HG03432 (cell line): Measurements from ENCODE around the gene PEAR1.

ENCODE experiments used
- ATAC-seq: cut with Tn5 transposase; IDR thresholded peaks from one replicate; pipeline ENCODE4 v1.9.1; 2021; ENCODE audit warnings: mild to moderate bottlenecking, moderate library complexity; ENCODE audit not compliant: unreplicated experiment

Gene PEAR1

DNA sequence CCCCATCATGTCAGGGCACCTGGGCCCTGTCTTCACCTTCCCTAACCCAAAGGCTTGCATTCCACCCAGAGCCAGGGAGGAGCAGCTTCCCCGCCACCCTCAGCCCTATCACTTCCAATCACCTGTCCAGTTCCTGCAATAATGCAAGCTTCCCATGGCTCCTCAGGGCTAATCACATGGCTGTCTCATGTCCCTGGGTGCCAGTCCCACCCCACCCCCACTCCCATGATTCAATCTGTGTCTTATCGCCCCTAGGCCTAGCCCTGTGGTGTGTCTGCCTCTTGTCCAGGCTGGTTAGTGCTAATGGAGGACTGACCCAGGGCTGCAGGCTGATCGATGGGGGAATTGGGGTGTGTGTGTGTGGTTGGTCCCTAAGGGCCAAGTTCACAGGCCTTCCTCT lies 11.0 kb upstream of the PEAR1 start:
- no peak for ATAC-seq

DNA sequence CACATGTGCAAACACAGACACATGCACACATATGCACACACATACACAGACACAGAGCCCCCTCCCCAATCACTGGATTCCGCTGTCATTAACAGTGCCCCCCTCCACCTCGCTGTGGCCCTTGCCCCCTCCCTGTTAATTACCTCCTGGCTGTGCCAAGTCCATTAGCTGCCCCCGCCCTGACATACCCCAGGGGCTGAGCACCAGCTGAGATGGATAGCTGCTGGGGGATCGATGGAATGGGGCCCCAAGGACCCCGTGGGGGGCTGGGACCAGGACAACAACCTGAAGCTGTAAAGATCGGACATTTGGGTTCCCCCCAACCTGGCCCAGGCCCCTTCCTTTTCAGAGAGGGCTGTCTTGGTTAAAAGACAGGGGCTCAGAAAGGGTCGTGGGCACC lies 9.6 kb upstream of the PEAR1 start:
- ATAC-seq, result no peak

GRCh38 chr1:156884560-156885184 lies 8.8 kb upstream of the PEAR1 start:
- no peak for ATAC-seq

GRCh38 chr1:156885314-156885713 lies 8.2 kb upstream of the PEAR1 start:
- ATAC-seq, result no peak

DNA sequence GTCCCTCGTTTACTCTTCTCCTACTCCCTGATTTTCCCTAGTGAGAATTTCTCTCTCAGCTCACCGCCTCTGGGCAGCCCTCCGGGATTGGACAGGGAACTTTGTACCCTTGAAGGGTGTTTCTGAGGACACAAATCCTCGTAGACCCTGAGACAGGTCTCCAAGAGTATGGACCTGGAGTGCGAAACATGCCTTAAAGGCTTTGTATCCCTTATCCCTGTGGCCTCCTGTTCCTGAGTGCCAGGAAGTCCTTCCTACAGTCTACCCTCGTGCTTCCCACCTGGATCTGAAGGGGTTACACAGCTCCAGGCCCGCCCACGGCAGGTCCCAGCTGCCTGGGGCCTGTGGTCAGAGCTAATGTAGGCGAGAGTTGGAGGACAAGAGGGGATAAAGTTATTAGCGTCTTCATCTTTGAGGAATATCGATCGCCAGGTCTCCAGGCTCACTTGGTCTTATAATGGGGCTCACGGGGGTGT lies 7.6 kb upstream of the PEAR1 start:
- no peak for ATAC-seq

GRCh38 chr1:156886583-156887281 lies 6.8 kb upstream of the PEAR1 start:
- ATAC-seq, result no peak

- no peak for ATAC-seq
Measured at GRCh38 chr1:156887317-156887716, 6.2 kb upstream of the PEAR1 start.

GRCh38 chr1:156887734-156888133 lies 5.8 kb upstream of the PEAR1 start:
- ATAC-seq, result no peak

DNA sequence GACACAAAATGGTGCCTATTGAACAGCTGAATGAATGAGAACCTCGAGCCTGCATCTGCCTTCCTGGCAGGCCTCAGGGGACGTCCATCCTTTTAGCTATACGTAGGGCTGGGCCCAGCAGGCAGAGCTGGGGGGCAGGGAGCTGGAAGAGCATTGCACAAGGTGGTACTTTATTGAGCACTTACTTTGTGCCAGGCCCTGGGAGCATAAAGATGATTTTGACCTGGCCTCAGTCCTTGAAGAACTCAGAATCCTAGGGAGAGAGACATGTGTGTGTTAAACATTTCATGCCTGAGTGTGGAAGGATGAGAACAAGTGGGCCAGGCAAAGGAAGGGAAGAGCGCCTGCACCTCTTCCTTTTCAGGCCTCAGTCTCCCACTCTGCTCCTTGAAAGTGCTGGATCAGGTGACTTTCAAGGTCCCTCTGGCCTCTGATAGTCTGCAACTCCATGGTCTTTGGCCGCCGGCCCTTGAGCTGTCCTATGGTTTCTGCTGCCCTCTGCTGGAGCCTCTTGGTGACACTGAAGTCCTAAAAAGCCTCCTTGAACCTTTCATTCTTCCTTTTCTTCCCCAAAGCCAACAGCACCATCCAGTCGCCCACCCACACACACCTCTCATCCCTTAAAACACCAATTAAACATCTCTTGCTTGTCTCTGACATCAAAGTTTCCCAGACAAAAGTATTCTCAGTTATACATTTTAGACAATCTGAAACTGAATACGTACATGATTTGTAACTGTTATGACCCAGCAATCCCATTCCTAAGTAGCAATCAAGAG lies 3.5 kb upstream of the PEAR1 start:
- ATAC-seq, result no peak

- peak; percentile 88 for ATAC-seq
Measured at GRCh38 chr1:156892190-156893047, 1.1 kb upstream of the PEAR1 start.

GRCh38 chr1:156894001-156894400 lies 483 bp downstream of the PEAR1 start:
- ATAC-seq, result no peak

GRCh38 chr1:156894711-156895454 lies 1.4 kb downstream of the PEAR1 start:
- ATAC-seq, result no peak

DNA sequence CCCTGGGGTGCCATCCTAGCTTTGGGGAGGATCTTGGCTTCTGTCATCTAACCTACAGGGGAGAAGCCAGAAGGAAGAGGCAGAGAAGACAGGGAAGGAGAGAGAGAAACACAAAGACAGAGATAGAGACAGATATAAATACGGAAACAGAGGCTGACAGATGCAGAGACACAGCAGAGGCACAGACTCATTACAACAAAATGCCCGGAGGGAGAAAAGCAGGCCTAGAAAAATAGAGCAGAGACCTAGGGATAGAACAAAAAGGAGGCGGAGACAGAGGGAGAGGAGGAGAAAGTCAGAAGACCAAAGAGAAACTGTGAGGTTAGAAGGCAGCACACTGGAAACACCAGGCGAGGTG lies 1.9 kb downstream of the PEAR1 start:
- ATAC-seq, result no peak

DNA sequence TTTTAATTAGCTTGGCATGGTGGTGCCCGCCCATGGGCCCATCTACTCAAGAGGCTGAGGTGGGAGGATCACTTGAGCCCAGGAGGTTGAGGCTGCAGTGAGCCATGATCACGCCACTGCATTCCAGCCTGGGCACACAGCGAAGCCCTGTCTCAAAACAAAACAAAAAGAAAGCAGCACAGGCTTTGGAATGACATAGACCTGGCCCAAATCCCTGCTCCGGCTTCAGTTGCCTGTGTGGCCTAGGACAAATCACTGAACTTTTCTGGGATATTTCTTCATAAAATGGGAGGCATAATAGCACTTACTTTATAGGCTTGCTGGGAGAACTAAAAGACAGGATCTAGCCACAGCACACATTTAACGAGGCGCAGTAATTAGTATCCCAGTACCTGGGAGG lies 2.4 kb downstream of the PEAR1 start:
- no peak for ATAC-seq

GRCh38 chr1:156896490-156897033 lies 3.0 kb downstream of the PEAR1 start:
- ATAC-seq, result no peak

DNA sequence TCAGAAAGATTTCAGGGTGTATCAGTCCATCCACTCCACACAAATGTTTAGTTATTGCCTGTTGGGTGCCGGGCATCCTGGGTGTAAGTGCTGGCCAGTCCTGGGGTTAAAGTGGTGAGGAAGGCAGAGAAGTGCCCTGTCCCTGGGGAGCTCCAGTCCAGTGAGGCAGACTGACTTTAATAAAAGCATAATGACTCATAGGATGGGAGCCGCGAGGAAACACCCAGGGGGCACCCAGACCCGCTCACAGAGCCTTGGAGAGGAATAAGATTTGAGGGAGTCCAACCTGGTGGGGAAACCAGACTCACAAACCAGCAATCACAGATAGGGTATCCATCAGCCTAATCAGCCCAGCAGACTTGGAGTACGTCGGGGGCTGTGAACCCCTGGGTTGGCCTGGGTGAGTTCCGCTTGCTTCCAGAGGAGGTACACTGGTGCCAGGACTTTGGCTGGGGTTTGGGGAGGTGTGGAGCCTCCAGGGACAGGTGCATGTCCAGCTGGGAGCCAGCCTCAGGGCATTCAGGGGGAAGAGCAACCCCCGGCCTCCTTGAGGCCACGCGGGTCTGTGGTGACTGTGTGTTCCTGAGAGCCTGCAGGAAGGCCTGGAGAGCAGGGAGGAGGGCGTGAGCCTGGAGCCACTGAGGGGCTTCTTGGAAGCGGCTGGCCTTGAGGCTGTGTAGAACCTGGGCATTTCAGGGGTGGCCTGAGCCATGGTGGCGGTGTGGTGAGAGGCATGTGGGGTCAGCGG lies 3.7 kb downstream of the PEAR1 start:
- no peak for ATAC-seq

GRCh38 chr1:156898161-156898566 lies 4.6 kb downstream of the PEAR1 start:
- ATAC-seq, result no peak

- no peak for ATAC-seq
Measured at GRCh38 chr1:156898971-156899664, 5.6 kb downstream of the PEAR1 start.
